Skeletal muscle satellite cell (primary cell): ENCODE data around the gene ZNF426.

Experiments used
- H3K27me3 ChIP-seq: 2 replicates; pipeline ENCODE4 v1.7.0; 2013; ENCODE audit warnings: low read length; ENCODE audit not compliant: control insufficient read depth, insufficient read depth
- H3K36me3 ChIP-seq: 2 replicates; pipeline ENCODE4 v1.7.0; 2013; ENCODE audit warnings: mild to moderate bottlenecking, control low read depth, low read length; ENCODE audit not compliant: insufficient read depth
- H3K4me1 ChIP-seq: 2 replicates; pipeline ENCODE4 v1.7.0; 2013; ENCODE audit warnings: low read length; ENCODE audit not compliant: control insufficient read depth, insufficient read depth
- H3K4me2 ChIP-seq: 2 replicates; pipeline ENCODE4 v1.7.0; 2013; ENCODE audit warnings: mild to moderate bottlenecking, low read length
- H3K4me3 ChIP-seq: 2 replicates; pipeline ENCODE4 v1.7.0; 2013; ENCODE audit warnings: low read length
- H3K9ac ChIP-seq: 2 replicates; pipeline ENCODE4 v1.7.0; 2013; ENCODE audit warnings: mild to moderate bottlenecking, low read depth, low read length, moderate library complexity
- H3K9me3 ChIP-seq: replicated peaks from 2 replicates; pipeline ENCODE4 v1.7.0; 2013; ENCODE audit warnings: mild to moderate bottlenecking, control low read depth, low read length

The ZNF426 gene

GRCh38 chr19:9487016-9487415, 51.4 kb downstream of the ZNF426 start:
- H3K4me2 ChIP-seq = no peak overlapping the region
- H3K36me3 ChIP-seq = no peaks in the 10 kb centered on the region
- no peaks in the 10 kb centered on the region for H3K4me1 ChIP-seq
- H3K4me3 ChIP-seq = no peak overlapping the region
- peaks cover 9% of the 10 kb centered on the region for H3K9me3 ChIP-seq
- no peak overlapping the region for H3K9ac ChIP-seq
- H3K27me3 ChIP-seq = no peaks in the 10 kb centered on the region

GRCh38 chr19:9485140-9485539, 53.3 kb downstream of the ZNF426 start:
- Histone ChIP-seq H3K27me3 (no peaks in the 10 kb centered on the region), H3K4me2 (no peak overlapping the region), H3K4me1 (no peaks in the 10 kb centered on the region), H3K4me3 (no peak overlapping the region), H3K9ac (no peak overlapping the region), H3K9me3 (peaks cover 9% of the 10 kb centered on the region), H3K36me3 (no peaks in the 10 kb centered on the region)

GRCh38 chr19:9474975-9475374, 63.5 kb downstream of the ZNF426 start:
- H3K4me2 ChIP-seq = no peak overlapping the region
- peaks cover 7% of the 10 kb centered on the region for H3K9me3 ChIP-seq
- no peaks in the 10 kb centered on the region for H3K36me3 ChIP-seq
- H3K4me1 ChIP-seq = no peaks in the 10 kb centered on the region
- H3K4me3 ChIP-seq = no peak overlapping the region
- no peak overlapping the region for H3K9ac ChIP-seq
- no peaks in the 10 kb centered on the region for H3K27me3 ChIP-seq
